Effector memory CD8-positive, alpha-beta T cell (primary cell): ENCODE data around the gene PTPA.
"Not testable (repeated sequence)": the region's sequence is repeated elsewhere in the genome, so short reads cannot be mapped to it uniquely, and the experiment has no call there.

ENCODE experiments used
- ATAC-seq: fragments of 150-1000 bp; cut with Tn5 transposase; replicated peaks from 2 replicates; pipeline ENCODE4 v1.10.0; 2021; ENCODE audit warnings: mild to moderate bottlenecking, moderate library complexity
- DNase-seq, 3 experiments: peaks; one replicate each; pipeline ENCODE4 v3.0.0; 2021
- H3K27ac Mint-ChIP-seq, 2 donors: one replicate each; pipeline ENCODE4 v1.8.0; 2022; ENCODE audit warnings: mild to moderate bottlenecking in 2 of 2, mixed read lengths in 2 of 2, moderate library complexity in 2 of 2
- H3K27me3 Mint-ChIP-seq, 2 donors: one replicate each; pipeline ENCODE4 v1.8.0; 2022; ENCODE audit warnings: mixed read lengths in 2 of 2
- H3K36me3 Mint-ChIP-seq: one replicate; pipeline ENCODE4 v1.8.0; 2022; ENCODE audit warnings: mild to moderate bottlenecking, moderate library complexity, mixed read lengths; ENCODE audit not compliant: insufficient read depth
- H3K4me1 Mint-ChIP-seq, 2 donors: one replicate each; pipeline ENCODE4 v1.8.0; 2022; ENCODE audit warnings: low read depth in 2 of 2, mixed read lengths in 2 of 2
- H3K4me3 Mint-ChIP-seq, 2 donors: one replicate each; pipeline ENCODE4 v1.8.0; 2022; ENCODE audit warnings: mild to moderate bottlenecking in 2 of 2, mixed read lengths in 2 of 2, moderate library complexity in 2 of 2
- H3K9me3 Mint-ChIP-seq, 2 donors: one replicate each; pipeline ENCODE4 v1.8.0; 2022; ENCODE audit warnings: mixed read lengths in 2 of 2

PTPA gene

GRCh38 chr9:129125478-129125877 is 14.3 kb downstream of the PTPA start:
- Mint-ChIP-seq H3K27me3 (no peaks in the 10 kb centered on the region), H3K36me3 (peaks cover 42% of the 10 kb centered on the region), H3K27ac (no peak overlapping the region), H3K4me1 (peaks cover 2 to 7% of the 10 kb centered on the region in 2 donors), H3K4me3 (no peak overlapping the region), H3K9me3 (no peaks in the 10 kb centered on the region)
- DNase-seq (no peak), ATAC-seq (no peak)

- no peak overlapping the region for H3K4me3 Mint-ChIP-seq
- peaks cover 3 to 8% of the 10 kb centered on the region in 2 donors for H3K4me1 Mint-ChIP-seq
- H3K36me3 Mint-ChIP-seq: peaks cover 49% of the 10 kb centered on the region
- H3K9me3 Mint-ChIP-seq: no peaks in the 10 kb centered on the region
- DNase-seq (no peak), ATAC-seq (no peak)
- no peaks in the 10 kb centered on the region for H3K27me3 Mint-ChIP-seq
- H3K27ac Mint-ChIP-seq: no peak overlapping the region
Observed at GRCh38 chr9:129126749-129127618, 15.8 kb downstream of the PTPA start.

- no peak for DNase-seq
- no peak for ATAC-seq
- peaks cover 35% of the 10 kb centered on the region for H3K36me3 Mint-ChIP-seq
- peak overlapping the region in 1 of 2 donors; percentile 23 for H3K27ac Mint-ChIP-seq
- peaks cover 3 to 5% of the 10 kb centered on the region in 2 donors for H3K4me1 Mint-ChIP-seq
- no peak overlapping the region for H3K4me3 Mint-ChIP-seq
- no peaks in the 10 kb centered on the region for H3K27me3 Mint-ChIP-seq
- H3K9me3 Mint-ChIP-seq: no peaks in the 10 kb centered on the region
Observed at GRCh38 chr9:129128689-129129088, 17.5 kb downstream of the PTPA start.

- ATAC-seq, H3K4me3 Mint-ChIP-seq, H3K27me3 Mint-ChIP-seq, H3K9me3 Mint-ChIP-seq, H3K27ac Mint-ChIP-seq, DNase-seq, H3K4me1 Mint-ChIP-seq: not testable (repeated sequence)
- H3K36me3 Mint-ChIP-seq: peaks cover 26% of the 10 kb centered on the region
Observed at GRCh38 chr9:129130271-129130670, 19.1 kb downstream of the PTPA start.

- Mint-ChIP-seq H3K4me1 (peaks cover 3 to 5% of the 10 kb centered on the region in 2 donors), H3K4me3 (no peak overlapping the region), H3K9me3 (no peaks in the 10 kb centered on the region), H3K27ac (no peak overlapping the region), H3K36me3 (peaks cover 28% of the 10 kb centered on the region), H3K27me3 (no peaks in the 10 kb centered on the region)
- DNase-seq: no peak
- ATAC-seq: no peak
Observed at GRCh38 chr9:129130791-129131190, 19.6 kb downstream of the PTPA start.

GRCh38 chr9:129131300-129132145 is 20.3 kb downstream of the PTPA start:
- no peak overlapping the region for H3K27ac Mint-ChIP-seq
- H3K27me3 Mint-ChIP-seq: no peaks in the 10 kb centered on the region
- peak; percentile 100 for ATAC-seq
- H3K4me1 Mint-ChIP-seq: peaks cover 3 to 5% of the 10 kb centered on the region in 2 donors
- H3K9me3 Mint-ChIP-seq: no peaks in the 10 kb centered on the region
- H3K36me3 Mint-ChIP-seq: peaks cover 30% of the 10 kb centered on the region
- peak; percentile 87 to 89 (median 88) for DNase-seq
- H3K4me3 Mint-ChIP-seq: no peak overlapping the region

GRCh38 chr9:129133082-129133481 is 21.9 kb downstream of the PTPA start:
- Mint-ChIP-seq H3K27me3 (no peaks in the 10 kb centered on the region), H3K27ac (no peak overlapping the region), H3K9me3 (no peaks in the 10 kb centered on the region), H3K4me1 (peaks cover 3 to 5% of the 10 kb centered on the region in 2 donors), H3K36me3 (peaks cover 30% of the 10 kb centered on the region), H3K4me3 (no peak overlapping the region)
- DNase-seq: no peak
- ATAC-seq: no peak

GRCh38 chr9:129135476-129135875 is 24.3 kb downstream of the PTPA start:
- H3K36me3 Mint-ChIP-seq: peaks cover 19% of the 10 kb centered on the region
- H3K27ac Mint-ChIP-seq: no peak overlapping the region
- no peak overlapping the region for H3K4me3 Mint-ChIP-seq
- H3K9me3 Mint-ChIP-seq: no peaks in the 10 kb centered on the region
- DNase-seq (no peak), ATAC-seq (no peak)
- H3K4me1 Mint-ChIP-seq: peaks cover 17 to 19% of the 10 kb centered on the region in 2 donors
- H3K27me3 Mint-ChIP-seq: no peaks in the 10 kb centered on the region

- Mint-ChIP-seq H3K4me3 (no peak overlapping the region), H3K9me3 (no peaks in the 10 kb centered on the region), H3K36me3 (peaks cover 15% of the 10 kb centered on the region), H3K27ac (no peak overlapping the region), H3K4me1 (peaks cover 19 to 22% of the 10 kb centered on the region in 2 donors), H3K27me3 (no peaks in the 10 kb centered on the region)
- DNase-seq: no peak
- ATAC-seq: no peak
Observed at GRCh38 chr9:129136446-129137035, 25.3 kb downstream of the PTPA start.

- Mint-ChIP-seq H3K4me1 (peaks cover 14 to 19% of the 10 kb centered on the region in 2 donors), H3K27me3 (no peaks in the 10 kb centered on the region), H3K36me3 (peaks cover 12% of the 10 kb centered on the region)
Observed at GRCh38 chr9:129137292-129138143, 26.3 kb downstream of the PTPA start.

GRCh38 chr9:129138144-129138462 is 26.9 kb downstream of the PTPA start:
- no peak overlapping the region for H3K27ac Mint-ChIP-seq
- DNase-seq (no peak), ATAC-seq (no peak)
- H3K27me3 Mint-ChIP-seq: no peaks in the 10 kb centered on the region
- peaks cover 20 to 23% of the 10 kb centered on the region in 2 donors for H3K4me1 Mint-ChIP-seq
- peaks cover 18% of the 10 kb centered on the region for H3K36me3 Mint-ChIP-seq
- no peaks in the 10 kb centered on the region for H3K9me3 Mint-ChIP-seq
- H3K4me3 Mint-ChIP-seq: no peak overlapping the region

More at GRCh38 chr9:129137292-129138143, 26.3 kb downstream of the PTPA start:
- Mint-ChIP-seq H3K27ac (no peak overlapping the region), H3K9me3 (no peaks in the 10 kb centered on the region), H3K4me3 (no peak overlapping the region)
- ATAC-seq (no peak), DNase-seq (no peak)

- H3K36me3 Mint-ChIP-seq: peaks cover 19% of the 10 kb centered on the region
- peak overlapping the region; percentile 88 to 92 for H3K4me3 Mint-ChIP-seq
- H3K27me3 Mint-ChIP-seq: no peaks in the 10 kb centered on the region
- ATAC-seq (peak; percentile 1), DNase-seq (peak in 1 of 3 experiments; percentile 8)
- H3K9me3 Mint-ChIP-seq: no peaks in the 10 kb centered on the region
- peak overlapping the region; percentile 88 to 97 for H3K27ac Mint-ChIP-seq
- peaks cover 21 to 23% of the 10 kb centered on the region in 2 donors for H3K4me1 Mint-ChIP-seq
Observed at GRCh38 chr9:129138476-129139232, 27.4 kb downstream of the PTPA start.
